Pancreas (tissue), 10 donors: ENCODE measurements around the gene GNPTG. TPM values are rescaled to one million over a fixed set of nuclear protein-coding genes. Genes with fewer than 3 reads are reported as not detected.

ENCODE experiments used
- ATAC-seq, 4 donors: fragments of 200-7000 bp; cut with Tn5 transposase; one replicate each; pipeline versions ENCODE4 v1.8.0 to v1.9.1; 2020; ENCODE audit warnings: mild to moderate bottlenecking in 4 of 4, moderate library complexity in 4 of 4
- DNase-seq, 6 donors: peaks; one replicate each; pipeline ENCODE4 v3.0.0-alpha.2; 2020
- FAIRE-seq: peaks from 2 replicates; lab custom pipeline; 2012; peaks lifted over from hg19 to GRCh38; lab: Jason Lieb, UNC
- H3K27ac ChIP-seq, 4 donors: fragments of 200-600 bp; sonication (generic); 1 replicate in 3 of 4; 2 replicates in 1 of 4; pipeline versions ENCODE4 v1.5.0 to v1.8.0; 2020
- H3K27me3 ChIP-seq, 4 donors: fragments of 200-600 bp; one replicate each; pipeline ENCODE4 v1.8.0; 2021
- H3K36me3 ChIP-seq, 3 donors: fragments of 200-600 bp; sonication (generic) in 1 of 3; one replicate each; pipeline versions ENCODE4 v1.5.0 to v1.8.0; 2020 to 2021
- H3K4me1 ChIP-seq, 3 donors: fragments of 200-600 bp; one replicate each; pipeline ENCODE4 v1.8.0; 2021
- H3K4me3 ChIP-seq, 4 donors: fragments of 200-600 bp; sonication (generic) in 2 of 4; one replicate each; pipeline versions ENCODE4 v1.5.0 to v1.8.0; 2020 to 2021
- H3K9me3 ChIP-seq, 4 donors: fragments of 200-600 bp; one replicate each; pipeline ENCODE4 v1.8.0; 2021
- CTCF ChIP-seq, 4 donors: fragments of 200-600 bp; sonication (generic) in 3 of 4; IDR thresholded peaks; one replicate each; pipeline versions ENCODE4 v1.5.0 to v1.8.0; 2021; ENCODE audit warnings: antibody characterized with exemption in 4 of 4
- WGBS, 2 donors: extraction: QIAGEN DNeasy Blood & Tissue Kit; methylation state at CpG; one replicate each; pipeline ENCODE4 v1.1.7; 2013; 5-methylcytosine and 5-hydroxymethylcytosine counted together
- intact Hi-C, 3 donors: fragments of 100-400 bp; cut with DNase I; formaldehyde crosslinking; loops; one replicate each; pipeline versions ENCODE4 v1.11.1 to v1.14.2; 2022
- polyA plus RNA-seq, 2 donors: library from polyadenylated mRNA; stranded (reverse); fragments of 200-250 nt; gene quantifications; one replicate each; pipeline ENCODE4 v1.2.3, GENCODE V29; 2013
- total RNA-seq, 6 donors: library from RNA; stranded (reverse); fragmentation: NEBNext Ultra II Directional in 4 of 6; extraction: Animal tissue kit (Norgen Biotek cat#: 25700) in 4 of 6; gene quantifications; one replicate each; pipeline versions ENCODE4 v1.2.1 to v1.2.4, GENCODE V29; 2021 to 2023
- donor health status: healthy with polysubstance abuse.
- donor health status: DM: no; HTN: no; CAD: no; lungs with moderate emphysema.
- donor health status: DM: no; HTN: no; CAD: no.
- donor health status: control.
- donor health status: control.
- donor health status: Bipolar disorder and iron deficiency.
- donor health status: DM: yes; HTN: yes; CAD: no.
- donor health status: DM: no; HTN: no; CAD: no.
- donor health status: DM: no; HTN: no; CAD: no.
- donor health status: DM: yes; HTN: yes; CAD: no.

GNPTG gene
- total and polyA plus RNA-seq, 8 donors: 28.0 to 75.3 (median 40.9) TPM

- no peak for TF ChIP-seq CTCF (IDR thresholded peaks at IDR 0.05)
- no peak overlapping the region for H3K27ac ChIP-seq
- no peak overlapping the region for H3K4me3 ChIP-seq
- peak in 3 of 6 donors; percentile 13 to 75 (median 14) for DNase-seq
- H3K9me3 ChIP-seq: no peaks in the 10 kb centered on the region
- no peak for FAIRE-seq
- no peak for ATAC-seq
- H3K27me3 ChIP-seq: no peaks in the 10 kb centered on the region
- H3K36me3 ChIP-seq: no peaks in the 10 kb centered on the region
- 83 to 87% methylated on average over 36 of the region's 36 CpGs for WGBS, 2 donors
- H3K4me1 ChIP-seq: peaks cover 4 to 5% (median 5%) of the 10 kb centered on the region in 3 donors
- intact Hi-C loops: no loop called here
Measured at GRCh38 chr16:1340730-1341494, 10.8 kb upstream of the GNPTG start.

- WGBS, 2 donors: 86 to 88% methylated on average over 35 to 39 of the region's 39 CpGs
- ATAC-seq (no peak), DNase-seq (peak in 3 of 6 donors; percentile 15 to 74 (median 51)), FAIRE-seq (no peak)
- no peaks in the 10 kb centered on the region for H3K36me3 ChIP-seq
- intact Hi-C loops: no loop called here
- no peak for TF ChIP-seq CTCF (IDR thresholded peaks at IDR 0.05)
- H3K4me1 ChIP-seq: peaks cover 4 to 5% (median 5%) of the 10 kb centered on the region in 3 donors
- H3K27me3 ChIP-seq: no peaks in the 10 kb centered on the region
- no peaks in the 10 kb centered on the region for H3K9me3 ChIP-seq
- no peak overlapping the region for H3K4me3 ChIP-seq
- H3K27ac ChIP-seq: no peak overlapping the region
Measured at GRCh38 chr16:1341495-1342420, 10.0 kb upstream of the GNPTG start.

- TF ChIP-seq CTCF (IDR thresholded peaks at IDR 0.05): no peak
- WGBS, 2 donors: 3 to 4% methylated on average over 42 to 49 of the region's 49 CpGs
- intact Hi-C loops: no loop called here
- Histone ChIP-seq H3K27me3 (no peaks in the 10 kb centered on the region), H3K36me3 (no peaks in the 10 kb centered on the region), H3K4me1 (peaks cover 4 to 5% (median 5%) of the 10 kb centered on the region in 3 donors), H3K27ac (no peak overlapping the region), H3K4me3 (peak overlapping the region in 3 of 4 donors; percentile 19 to 46 (median 31)), H3K9me3 (no peaks in the 10 kb centered on the region)
- FAIRE-seq (no peak), DNase-seq (peak; percentile 97 to 100 (median 100)), ATAC-seq (peak; percentile 92 to 95 (median 93))
Measured at GRCh38 chr16:1342526-1343427, 9.0 kb upstream of the GNPTG start.

- H3K4me1 ChIP-seq: peaks cover 4 to 5% (median 5%) of the 10 kb centered on the region in 3 donors
- no peaks in the 10 kb centered on the region for H3K27me3 ChIP-seq
- H3K36me3 ChIP-seq: no peaks in the 10 kb centered on the region
- FAIRE-seq (no peak), DNase-seq (peak in 2 of 6 donors; percentile 48 to 70), ATAC-seq (peak in 1 of 4 donors; percentile 0)
- no peaks in the 10 kb centered on the region for H3K9me3 ChIP-seq
- no peak for TF ChIP-seq CTCF (IDR thresholded peaks at IDR 0.05)
- peak overlapping the region in 3 of 4 donors; percentile 19 to 46 (median 29) for H3K4me3 ChIP-seq
- no peak overlapping the region for H3K27ac ChIP-seq
- intact Hi-C loops: no loop called here
- WGBS, 2 donors: 39% methylated on average over 40 to 44 of the region's 44 CpGs
Measured at GRCh38 chr16:1343428-1344242, 8.1 kb upstream of the GNPTG start.
